Measurements from ENCODE around the gene ICAM3. TPM values are rescaled to one million over a fixed set of nuclear protein-coding genes. Genes with fewer than 3 reads are reported as not detected.
"Not testable (repeated sequence)": the region's sequence is repeated elsewhere in the genome, so short reads cannot be mapped to it uniquely, and the experiment has no call there.

ICAM3 gene
- 20.4 and 31.7 TPM in 2 replicates for total RNA-seq (2014; rRNA removed; shearing (Covaris generic); ENCODE audit: low replicate concordance)

DNA sequence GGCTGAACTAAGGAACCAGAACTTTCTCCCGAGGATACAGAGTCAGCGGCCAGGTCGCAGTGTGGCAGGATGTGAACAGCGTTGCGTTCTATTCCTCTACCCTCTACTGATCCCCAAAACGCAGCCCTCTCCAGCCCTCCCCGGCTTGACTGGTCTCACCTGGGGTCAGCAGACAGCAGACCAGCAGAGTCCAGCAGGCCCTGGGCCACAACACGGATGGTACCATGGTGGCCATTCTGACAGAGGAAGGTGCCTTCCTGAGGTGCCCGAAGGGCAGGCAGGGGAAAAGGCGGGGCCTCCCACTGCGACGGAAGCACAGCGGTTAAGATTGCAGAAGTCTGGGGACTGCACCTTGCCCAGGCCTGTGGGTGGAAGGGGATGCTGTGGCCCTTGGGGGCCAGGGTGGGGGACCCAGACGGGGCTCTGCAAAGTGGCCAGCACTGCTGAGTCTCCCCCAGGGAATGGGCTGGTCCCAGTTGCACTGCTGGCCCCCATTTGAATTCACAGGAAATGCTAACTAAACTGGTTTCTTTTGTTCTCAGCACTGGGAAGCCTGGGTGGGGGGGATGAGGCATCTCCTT, at the start of gene ICAM3:
TSS of gene ICAM3 (minus strand) at position 245 of the 581 bp plus-strand sequence. CDS start at position 235, 10 bp downstream.
- no peak for DNase-seq
- Histone ChIP-seq H3K9me3 (0 out of 2 replicates have a peak, but pooled peaks cover 2% of the 10 kb centered on the region), H3K36me3 (no peaks in the 10 kb centered on the region), H3K27me3 (no peaks in the 10 kb centered on the region), H3K4me3 (no peak within 1 kb of the TSS)

DNA sequence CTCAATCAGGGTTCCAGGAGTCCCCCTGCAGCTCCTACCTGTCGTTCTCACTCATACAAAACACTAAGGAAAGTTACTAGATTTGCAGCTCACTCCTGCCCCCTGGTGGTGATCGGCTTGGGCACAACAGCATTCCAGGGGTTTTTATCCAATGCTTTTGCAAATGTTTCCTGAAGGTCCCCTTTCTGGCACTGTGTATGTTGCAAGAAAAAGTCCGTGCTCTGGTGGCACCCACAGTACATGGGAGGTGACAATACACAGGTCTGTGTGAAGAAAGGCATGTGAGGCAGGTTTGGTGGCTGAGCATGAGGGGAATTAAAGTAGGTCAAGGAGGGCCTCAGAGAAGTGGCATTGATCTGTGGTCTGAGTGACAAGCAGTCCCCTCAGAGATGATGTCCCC, 49.5 kb upstream of the ICAM3 start:
- no peaks in the 10 kb centered on the region for H3K9me3 ChIP-seq
- peaks cover 45% of the 10 kb centered on the region for H3K36me3 ChIP-seq
- peak; percentile 69 for DNase-seq
- no peak overlapping the region for H3K4me3 ChIP-seq
- no peaks in the 10 kb centered on the region for H3K27me3 ChIP-seq

GRCh38 chr19:10384580-10384979, 45.2 kb upstream of the ICAM3 start:
- Histone ChIP-seq H3K9me3 (no peaks in the 10 kb centered on the region), H3K27me3 (no peaks in the 10 kb centered on the region), H3K36me3 (peaks cover 4% of the 10 kb centered on the region; the same call in 1 of the 2 replicates), H3K4me3 (no peak overlapping the region)
- DNase-seq, result no peak

- not testable (repeated sequence) for H3K4me3 ChIP-seq, DNase-seq, H3K27me3 ChIP-seq, H3K9me3 ChIP-seq
- H3K36me3 ChIP-seq, result peaks cover 11% of the 10 kb centered on the region
Measured at GRCh38 chr19:10383223-10383499, 43.7 kb upstream of the ICAM3 start.

DNA sequence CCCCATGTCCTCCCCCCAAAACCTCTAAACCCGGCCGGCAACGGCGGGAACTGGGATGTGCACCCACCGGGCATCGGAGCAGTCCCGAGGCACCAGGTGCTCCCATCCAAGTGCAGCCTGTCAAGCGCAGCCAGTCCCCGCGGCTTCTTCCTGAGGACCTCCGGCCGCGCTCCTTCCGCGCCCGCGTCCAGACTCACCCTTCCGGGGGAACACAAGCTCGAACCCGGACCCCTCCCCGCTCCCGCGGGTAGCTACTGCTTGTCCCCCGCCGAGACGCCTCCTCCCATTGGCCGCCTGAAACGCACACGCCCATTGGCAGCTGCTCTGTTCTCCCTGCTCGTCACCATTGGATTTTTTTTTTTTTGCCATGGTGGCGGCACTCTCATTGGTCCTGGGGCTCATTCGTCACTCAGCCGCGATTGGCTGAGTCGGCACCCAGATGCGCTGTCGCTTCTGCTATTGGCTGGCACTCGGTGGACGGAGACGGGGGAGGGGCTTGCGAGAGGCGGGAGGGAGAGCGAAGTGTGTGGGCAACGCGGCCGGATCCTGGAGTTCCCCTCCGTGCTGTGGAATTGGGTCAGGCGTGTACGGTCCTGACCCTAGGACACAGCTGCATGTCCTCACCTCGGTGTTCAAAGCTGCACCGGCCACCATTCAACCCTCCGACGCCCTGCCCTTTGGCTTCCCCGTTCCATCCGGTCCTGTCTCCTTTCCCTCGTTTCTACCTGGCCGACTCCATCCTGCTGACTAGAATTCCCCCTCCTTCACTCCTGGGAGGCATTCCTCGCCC, 41.1 kb upstream of the ICAM3 start, which contains the start of gene TYK2:
TSS of gene TYK2 (minus strand) at position 260 of the 790 bp plus-strand sequence. CDS start 2,166 bp downstream, outside the sequence.
- Histone ChIP-seq H3K9me3 (no peaks in the 10 kb centered on the region), H3K27me3 (no peaks in the 10 kb centered on the region), H3K36me3 (peaks cover 20% of the 10 kb centered on the region), H3K4me3 (peak within 1 kb of the TSS; percentile 96)
- DNase-seq, result peak; percentile 99

- DNase-seq, result no peak
- Histone ChIP-seq H3K36me3 (peaks cover 25% of the 10 kb centered on the region), H3K4me3 (peak overlapping the region; percentile 96), H3K27me3 (no peaks in the 10 kb centered on the region), H3K9me3 (no peaks in the 10 kb centered on the region)
Measured at GRCh38 chr19:10379880-10380312, 40.5 kb upstream of the ICAM3 start.

GRCh38 chr19:10378124-10378523, 38.7 kb upstream of the ICAM3 start:
- Histone ChIP-seq H3K4me3 (no peak overlapping the region), H3K36me3 (peaks cover 36% of the 10 kb centered on the region), H3K27me3 (no peaks in the 10 kb centered on the region), H3K9me3 (no peaks in the 10 kb centered on the region)
- no peak for DNase-seq

DNA sequence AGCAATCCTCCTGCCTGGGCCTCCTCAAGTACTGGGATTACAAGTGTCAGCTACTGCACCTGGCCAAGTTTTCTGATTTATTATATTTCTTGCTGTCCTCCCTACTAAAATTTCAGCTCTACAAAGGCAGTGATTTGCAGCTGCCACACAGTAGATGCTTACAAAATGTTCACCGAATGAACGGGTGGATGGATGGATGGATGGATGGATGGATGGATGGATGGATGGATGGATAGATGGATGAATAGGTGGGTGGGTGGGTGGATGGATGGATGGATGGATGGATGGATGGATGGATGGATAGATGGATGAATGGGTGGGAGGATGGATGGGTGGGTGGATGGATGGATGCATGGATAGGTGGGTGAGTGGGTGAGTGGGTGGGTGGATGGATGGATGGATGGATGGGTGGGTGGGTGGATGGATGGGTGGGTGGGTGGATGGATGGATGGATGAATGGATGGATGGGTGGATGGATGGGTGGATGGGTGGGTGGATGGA, 37.8 kb upstream of the ICAM3 start:
- DNase-seq, H3K9me3 ChIP-seq, H3K27me3 ChIP-seq, H3K4me3 ChIP-seq: not testable (repeated sequence)
- H3K36me3 ChIP-seq, result peaks cover 43% of the 10 kb centered on the region

DNA sequence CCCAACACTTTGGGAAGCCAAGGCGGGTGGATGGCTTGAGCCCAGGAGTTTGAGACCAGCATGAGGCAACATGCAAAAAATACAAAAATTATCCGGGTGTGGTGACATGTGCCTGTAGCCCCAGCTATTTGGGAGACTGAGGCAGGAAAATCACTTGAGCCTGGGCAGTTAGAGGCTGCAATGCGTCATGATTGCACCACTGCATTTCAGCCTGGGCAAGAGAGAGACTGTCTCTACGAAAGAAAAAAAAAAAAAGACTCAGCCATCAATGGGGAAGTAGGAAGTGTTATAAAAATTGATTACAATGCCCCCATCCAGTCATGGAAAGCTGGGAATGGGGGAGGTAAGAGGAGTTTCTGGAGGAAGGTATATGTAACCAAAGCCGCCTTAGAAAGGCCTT, 35.5 kb upstream of the ICAM3 start:
- H3K36me3 ChIP-seq, result peaks cover 54% of the 10 kb centered on the region
- H3K4me3 ChIP-seq, result no peak overlapping the region
- DNase-seq, result no peak
- no peaks in the 10 kb centered on the region for H3K9me3 ChIP-seq
- H3K27me3 ChIP-seq, result no peaks in the 10 kb centered on the region

GRCh38 chr19:10372690-10373089, 33.3 kb upstream of the ICAM3 start:
- H3K9me3 ChIP-seq, result no peaks in the 10 kb centered on the region
- H3K4me3 ChIP-seq, result no peak overlapping the region
- no peak for DNase-seq
- no peaks in the 10 kb centered on the region for H3K27me3 ChIP-seq
- H3K36me3 ChIP-seq, result peaks cover 65% of the 10 kb centered on the region

DNA sequence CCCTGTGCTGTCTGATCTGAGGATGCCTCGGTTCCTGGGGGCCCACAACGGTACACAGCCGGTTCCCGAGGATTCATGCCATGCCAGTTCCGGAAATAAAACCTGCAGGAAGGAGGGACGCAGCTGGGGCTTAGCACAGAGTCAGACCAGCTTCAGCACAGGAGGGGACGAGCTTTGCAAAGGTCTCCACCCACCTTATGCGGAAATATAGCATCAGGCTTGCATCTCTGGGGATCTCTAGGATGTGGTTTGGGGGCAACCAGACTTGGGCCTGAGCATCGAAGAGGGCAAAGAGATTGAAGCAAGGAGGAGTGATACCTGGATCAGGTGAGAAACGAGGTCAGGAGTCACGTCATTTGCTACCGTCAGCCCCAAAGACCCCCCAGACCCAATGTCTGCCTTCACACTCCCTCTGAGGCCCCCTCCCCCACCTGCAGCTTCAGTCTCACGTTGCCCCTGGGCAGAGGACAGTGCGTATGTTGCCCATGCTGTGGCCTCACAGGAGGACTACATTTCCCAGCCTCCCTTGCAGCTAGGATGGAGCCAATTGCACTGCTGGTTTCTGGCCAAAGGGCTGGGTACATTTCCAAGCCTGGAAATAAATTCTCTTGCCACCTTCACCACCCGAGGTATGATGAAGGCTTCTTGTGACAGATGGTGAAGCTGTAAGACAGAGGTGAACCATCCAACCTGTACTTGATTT, 28.8 kb upstream of the ICAM3 start:
- no peaks in the 10 kb centered on the region for H3K27me3 ChIP-seq
- no peak overlapping the region for H3K4me3 ChIP-seq
- DNase-seq, result no peak
- H3K36me3 ChIP-seq, result peaks cover 81% of the 10 kb centered on the region
- H3K9me3 ChIP-seq, result no peaks in the 10 kb centered on the region

DNA sequence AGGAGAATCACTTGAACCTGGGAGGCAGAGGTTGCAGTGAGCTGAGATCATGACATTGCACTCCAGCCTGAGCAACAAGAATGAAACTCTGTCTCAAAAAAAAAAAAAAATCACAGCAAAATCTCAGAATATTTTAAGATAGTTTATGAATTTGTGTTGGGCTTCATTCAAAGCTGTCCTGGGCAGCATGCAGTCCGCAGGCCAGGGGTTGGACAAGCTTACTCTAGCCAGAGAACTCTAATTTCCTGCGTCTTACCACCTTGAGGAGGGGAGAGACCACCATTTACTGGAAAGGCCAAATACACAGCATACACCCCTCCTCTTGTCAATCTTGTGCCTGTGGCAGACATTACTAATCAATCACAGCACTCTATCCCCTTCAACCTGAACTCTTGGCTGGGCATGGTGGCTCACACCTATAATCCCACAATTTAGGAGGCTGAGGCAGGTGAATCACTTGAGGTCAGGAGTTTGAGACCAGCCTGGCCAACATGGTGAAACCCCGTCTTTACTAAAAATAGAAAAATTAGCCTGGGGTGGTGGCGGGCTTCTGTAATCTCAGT, 27.6 kb upstream of the ICAM3 start:
- not testable (repeated sequence) for H3K9me3 ChIP-seq, H3K4me3 ChIP-seq, H3K27me3 ChIP-seq, DNase-seq
- peaks cover 82% of the 10 kb centered on the region for H3K36me3 ChIP-seq

GRCh38 chr19:10365518-10365917, 26.1 kb upstream of the ICAM3 start:
- DNase-seq, result no peak
- no peaks in the 10 kb centered on the region for H3K9me3 ChIP-seq
- no peaks in the 10 kb centered on the region for H3K27me3 ChIP-seq
- no peak overlapping the region for H3K4me3 ChIP-seq
- H3K36me3 ChIP-seq, result peaks cover 87% of the 10 kb centered on the region

GRCh38 chr19:10364644-10365043, 25.2 kb upstream of the ICAM3 start:
- no peak overlapping the region for H3K4me3 ChIP-seq
- H3K27me3 ChIP-seq, result no peaks in the 10 kb centered on the region
- no peaks in the 10 kb centered on the region for H3K9me3 ChIP-seq
- no peak for DNase-seq
- H3K36me3 ChIP-seq, result peaks cover 82% of the 10 kb centered on the region

DNA sequence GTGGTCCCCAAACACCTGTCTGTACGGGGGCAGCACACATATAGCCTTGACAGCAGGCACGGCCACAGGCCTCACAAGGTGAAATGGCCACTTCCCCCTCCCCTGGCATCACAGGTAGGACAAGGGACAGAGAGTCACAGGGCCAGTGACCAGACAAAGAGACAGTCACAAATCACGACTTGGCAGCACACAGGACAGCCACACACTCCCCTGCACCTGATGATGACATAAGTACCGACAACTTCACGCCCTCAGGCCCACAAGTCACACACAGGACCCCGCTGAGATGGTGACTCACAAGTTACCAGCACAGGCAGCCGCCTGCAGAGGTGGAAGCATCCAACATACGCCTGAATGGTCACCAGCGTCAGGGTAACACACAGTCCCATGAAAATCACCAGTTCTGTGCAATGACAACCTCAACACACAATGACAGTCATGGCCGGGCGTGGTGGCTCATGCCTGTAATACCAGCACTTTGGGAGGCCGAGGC, 24.4 kb upstream of the ICAM3 start:
- no peaks in the 10 kb centered on the region for H3K9me3 ChIP-seq
- DNase-seq, result no peak
- H3K4me3 ChIP-seq, result no peak overlapping the region
- H3K36me3 ChIP-seq, result peaks cover 84% of the 10 kb centered on the region
- no peaks in the 10 kb centered on the region for H3K27me3 ChIP-seq

GRCh38 chr19:10362259-10362658, 22.8 kb upstream of the ICAM3 start:
- no peak for DNase-seq
- H3K9me3 ChIP-seq, result no peaks in the 10 kb centered on the region
- H3K4me3 ChIP-seq, result no peak overlapping the region
- no peaks in the 10 kb centered on the region for H3K27me3 ChIP-seq
- H3K36me3 ChIP-seq, result peaks cover 79% of the 10 kb centered on the region

GRCh38 chr19:10361569-10362011, 22.2 kb upstream of the ICAM3 start:
- H3K36me3 ChIP-seq, result peaks cover 80% of the 10 kb centered on the region
- DNase-seq, result no peak
- H3K4me3 ChIP-seq, result no peak overlapping the region
- H3K9me3 ChIP-seq, result no peaks in the 10 kb centered on the region
- no peaks in the 10 kb centered on the region for H3K27me3 ChIP-seq

Data from MG63 (cell line).